ENCODE data around the gene KATNAL2.

- TF ChIP-seq EZH2 (IDR thresholded peaks at IDR 0.05; ENCODE audit: low read depth) = no peak
- no peak for TF ChIP-seq CTCF (conservative IDR thresholded peaks at IDR 0.05)
These were observed 28.4 kb upstream of the KATNAL2 start for GRCh38 chr18:46888965-46889364.

All from PC-9 (cell line).